WTC11 (cell line): ENCODE results near the gene LDLRAD3. TPM values are rescaled to one million over a fixed set of nuclear protein-coding genes. Genes with fewer than 3 reads are reported as not detected.

Experiments used
- ATAC-seq: fragments of 200-7000 bp; cut with Tn5 transposase; 2 replicates; pipeline ENCODE4 v1.10.0; 2021; ENCODE audit warnings: mild to moderate bottlenecking, moderate library complexity
- CTCF ChIA-PET: fragments of 300-600 bp; sonication (Branson Sonifier 250); formaldehyde crosslinking; loops from one replicate; lab custom pipeline; 2021; ENCODE audit warnings: antibody characterized with exemption; lab: Charles Lee
- POLR2A ChIA-PET: fragments of 350-600 bp; sonication (Branson Sonifier 250); formaldehyde crosslinking; loops from one replicate; lab custom pipeline; 2021; ENCODE audit warnings: antibody characterized with exemption; lab: Charles Lee
- DNase-seq: peaks from one replicate; pipeline ENCODE4 v3.0.0; 2021; ENCODE audit warnings: low spot score
- H3K27ac Mint-ChIP-seq: 2 replicates; pipeline ENCODE4 v1.8.0; 2021; ENCODE audit warnings: mixed read lengths
- H3K27me3 Mint-ChIP-seq: 2 replicates; pipeline ENCODE4 v1.8.0; 2021; ENCODE audit warnings: low read depth, mild to moderate bottlenecking, moderate library complexity, mixed read lengths
- H3K36me3 Mint-ChIP-seq: 2 replicates; pipeline ENCODE4 v1.8.0; 2021; ENCODE audit warnings: mixed read lengths
- H3K4me1 Mint-ChIP-seq: 2 replicates; pipeline ENCODE4 v1.8.0; 2022; ENCODE audit warnings: mixed read lengths
- H3K4me3 Mint-ChIP-seq: 2 replicates; pipeline ENCODE4 v1.8.0; 2021; ENCODE audit warnings: mild to moderate bottlenecking, moderate library complexity, mixed read lengths
- H3K9me3 Mint-ChIP-seq: 2 replicates; pipeline ENCODE4 v1.8.0; 2021; ENCODE audit warnings: mixed read lengths
- CDX4 ChIP-seq: fragments of 250-450 bp; sonication (Bioruptor Pico); IDR thresholded peaks from 2 replicates; pipeline ENCODE4 v1.9.0; 2021; ENCODE audit warnings: moderate library complexity, mild to moderate bottlenecking, inconsistent platforms, borderline replicate concordance
- ELF4 ChIP-seq: sonication (generic); formaldehyde crosslinking; IDR thresholded peaks from 2 replicates; pipeline ENCODE4 v1.8.1; 2022; ENCODE audit warnings: low read depth, mild to moderate bottlenecking, moderate library complexity, missing genetic modification reagents
- ESRRA ChIP-seq: sonication (generic); formaldehyde crosslinking; IDR thresholded peaks from 2 replicates; pipeline ENCODE4 v1.8.1; 2022; ENCODE audit warnings: mild to moderate bottlenecking, missing genetic modification reagents, borderline replicate concordance
- ETV6 ChIP-seq: sonication (generic); formaldehyde crosslinking; IDR thresholded peaks from 2 replicates; pipeline ENCODE4 v1.8.1; 2022; ENCODE audit warnings: mild to moderate bottlenecking, missing genetic modification reagents
- FOXP1 ChIP-seq: sonication (generic); formaldehyde crosslinking; IDR thresholded peaks from 2 replicates; pipeline ENCODE4 v1.8.0; 2022; ENCODE audit warnings: missing genetic modification reagents, mild to moderate bottlenecking, moderate library complexity, borderline replicate concordance
- GTF2I ChIP-seq: fragments of 250-450 bp; sonication (Bioruptor Pico); conservative IDR thresholded peaks from 2 replicates; pipeline ENCODE4 v1.4.0; 2021; ENCODE audit warnings: mild to moderate bottlenecking
- IRF1 ChIP-seq: sonication (generic); formaldehyde crosslinking; IDR thresholded peaks from 2 replicates; pipeline ENCODE4 v1.8.0; 2023; ENCODE audit warnings: missing genetic modification reagents
- IRF2 ChIP-seq: sonication (generic); formaldehyde crosslinking; IDR thresholded peaks from 2 replicates; pipeline ENCODE4 v1.8.0; 2022; ENCODE audit warnings: low read depth, missing genetic modification reagents, borderline replicate concordance
- JUN ChIP-seq: sonication (generic); formaldehyde crosslinking; IDR thresholded peaks from 2 replicates; pipeline ENCODE4 v1.8.0; 2023; ENCODE audit warnings: mild to moderate bottlenecking, missing genetic modification reagents
- NR2C2 ChIP-seq: sonication (generic); formaldehyde crosslinking; IDR thresholded peaks from 2 replicates; pipeline ENCODE4 v1.8.0; 2022; ENCODE audit warnings: mild to moderate bottlenecking, missing genetic modification reagents
- PREB ChIP-seq: sonication (generic); formaldehyde crosslinking; IDR thresholded peaks from 2 replicates; pipeline ENCODE4 v1.8.1; 2022; ENCODE audit warnings: mild to moderate bottlenecking, missing genetic modification reagents, moderate library complexity, borderline replicate concordance
- RORB ChIP-seq: fragments of 250-450 bp; sonication (Bioruptor Pico); IDR thresholded peaks from 2 replicates; pipeline ENCODE4 v1.9.0; 2021; ENCODE audit warnings: mild to moderate bottlenecking
- SMAD4 ChIP-seq: sonication (generic); formaldehyde crosslinking; IDR thresholded peaks from 2 replicates; pipeline ENCODE4 v1.8.0; 2022; ENCODE audit warnings: mild to moderate bottlenecking, missing genetic modification reagents
- STAT6 ChIP-seq: sonication (generic); formaldehyde crosslinking; conservative IDR thresholded peaks from 2 replicates; pipeline ENCODE4 v1.8.1; 2023; ENCODE audit warnings: mild to moderate bottlenecking, low read depth, missing genetic modification reagents, moderate library complexity
- USF2 ChIP-seq: sonication (generic); formaldehyde crosslinking; IDR thresholded peaks from 2 replicates; pipeline ENCODE4 v1.8.1; 2023; ENCODE audit warnings: mild to moderate bottlenecking, missing genetic modification reagents, moderate library complexity
- ZNF219 ChIP-seq: sonication (generic); formaldehyde crosslinking; IDR thresholded peaks from 2 replicates; pipeline ENCODE4 v1.8.0; 2023; ENCODE audit warnings: missing genetic modification reagents, mild to moderate bottlenecking, borderline replicate concordance
- ZNF263 ChIP-seq: sonication (generic); formaldehyde crosslinking; IDR thresholded peaks from 2 replicates; pipeline ENCODE4 v1.8.1; 2022; ENCODE audit warnings: low read depth, mild to moderate bottlenecking, moderate library complexity, missing genetic modification reagents
- ZNF671 ChIP-seq: fragments of 250-450 bp; sonication (Bioruptor Pico); IDR thresholded peaks from 2 replicates; pipeline ENCODE4 v1.8.0; 2021; ENCODE audit warnings: mild to moderate bottlenecking
- total RNA-seq: library from RNA; stranded (reverse); gene quantifications from 3 replicates; pipeline ENCODE4 v1.2.3, GENCODE V29; 2021
- TF ChIP-seq, protein P1 (sequence below): fragments of 250-450 bp; sonication (Bioruptor Pico); IDR thresholded peaks from 2 replicates; pipeline ENCODE4 v1.9.0; 2021; ENCODE audit warnings: mild to moderate bottlenecking
- TF ChIP-seq, protein P2 (sequence below): sonication (generic); formaldehyde crosslinking; IDR thresholded peaks from 2 replicates; pipeline ENCODE4 v1.8.0; 2022; ENCODE audit warnings: mild to moderate bottlenecking, missing genetic modification reagents
- TF ChIP-seq, protein P3 (sequence below): fragments of 250-450 bp; sonication (Bioruptor Pico); IDR thresholded peaks from 2 replicates; pipeline ENCODE4 v2.1.2; 2022; ENCODE audit warnings: mild to moderate bottlenecking, moderate library complexity

The LDLRAD3 gene
- total RNA-seq, 1 experiment from 2014 or later = 14.5 TPM

DNA sequence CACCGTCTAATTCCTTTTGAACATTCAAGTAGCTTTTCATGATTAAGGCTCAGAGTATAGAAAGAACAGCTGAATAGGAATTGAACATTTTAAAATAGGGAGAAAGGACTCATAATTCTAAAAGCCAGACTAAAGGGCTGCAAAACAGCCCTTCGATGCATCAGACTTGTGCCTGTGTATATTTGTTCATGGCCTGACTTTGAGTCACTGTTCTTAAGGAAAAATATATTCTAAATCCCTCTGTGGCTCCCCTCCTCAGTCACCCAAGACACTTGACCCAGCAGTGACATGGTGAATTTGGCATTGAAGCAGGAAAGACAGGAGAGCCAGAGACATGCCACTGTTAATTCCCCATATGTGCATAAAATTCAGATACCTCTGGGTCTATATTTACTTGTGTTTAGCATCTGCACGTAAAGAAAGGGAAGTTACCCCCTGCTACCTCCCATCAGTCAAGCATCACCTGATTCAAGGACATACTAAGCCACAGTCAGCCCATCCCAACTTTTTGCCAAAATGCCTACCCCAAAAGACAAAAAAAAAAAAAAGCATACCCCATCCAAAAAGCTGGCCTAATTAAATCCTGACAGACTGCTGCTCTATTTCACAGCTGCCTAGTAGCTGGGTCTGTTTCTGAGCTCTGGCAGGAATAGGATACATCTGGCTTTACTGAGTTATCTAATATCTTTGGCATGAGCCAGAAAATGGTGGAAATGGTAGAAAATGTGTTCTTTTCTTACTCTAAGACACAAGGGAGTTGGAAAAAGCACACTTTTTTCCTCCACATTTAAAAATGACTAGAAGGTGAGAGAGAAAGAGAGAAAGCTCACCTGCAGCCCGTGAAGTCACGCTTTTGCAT lies 251.9 kb downstream of the LDLRAD3 start:
- H3K4me3 Mint-ChIP-seq = no peak overlapping the region
- ChIA-PET POLR2A (interaction anchor here (0.6 kb wide), 1 partner anchor 33 kb away, joined by 3 read pairs; no protein-coding TSS in a partner anchor), CTCF (interaction anchor here (0.6 to 1.9 kb wide), 9 partner anchors 17 to 374 kb away, joined by 3 to 18 read pairs (median 3); no protein-coding TSS in a partner anchor)
- H3K4me1 Mint-ChIP-seq = peaks cover 24% of the 10 kb centered on the region
- H3K27ac Mint-ChIP-seq = no peak overlapping the region
- H3K36me3 Mint-ChIP-seq = peaks cover 7% of the 10 kb centered on the region
- no peaks in the 10 kb centered on the region for H3K27me3 Mint-ChIP-seq
- no peaks in the 10 kb centered on the region for H3K9me3 Mint-ChIP-seq
- ATAC-seq (0 out of 2 replicates have a peak, but pooled peaks have one; percentile 16), DNase-seq (no peak)
- TF ChIP-seq ZNF671 (CRISPR knock-in tag) = no peak
- TF ChIP-seq CDX4 (CRISPR knock-in tag) = no peak
- TF ChIP-seq ETV6 (CRISPR knock-in tag) = no peak
- no peak for TF ChIP-seq PREB
- TF ChIP-seq IRF2 (CRISPR knock-in tag) = no peak
- no peak for TF ChIP-seq USF2 (CRISPR knock-in tag)
- TF ChIP-seq NR2C2 (CRISPR knock-in tag) = no peak
- no peak for TF ChIP-seq JUN (CRISPR knock-in tag)
- no peak for TF ChIP-seq ZNF263 (CRISPR knock-in tag)
- no peak for TF ChIP-seq RORB (CRISPR knock-in tag)
- no peak for TF ChIP-seq ESRRA
- TF ChIP-seq, protein P1, sequence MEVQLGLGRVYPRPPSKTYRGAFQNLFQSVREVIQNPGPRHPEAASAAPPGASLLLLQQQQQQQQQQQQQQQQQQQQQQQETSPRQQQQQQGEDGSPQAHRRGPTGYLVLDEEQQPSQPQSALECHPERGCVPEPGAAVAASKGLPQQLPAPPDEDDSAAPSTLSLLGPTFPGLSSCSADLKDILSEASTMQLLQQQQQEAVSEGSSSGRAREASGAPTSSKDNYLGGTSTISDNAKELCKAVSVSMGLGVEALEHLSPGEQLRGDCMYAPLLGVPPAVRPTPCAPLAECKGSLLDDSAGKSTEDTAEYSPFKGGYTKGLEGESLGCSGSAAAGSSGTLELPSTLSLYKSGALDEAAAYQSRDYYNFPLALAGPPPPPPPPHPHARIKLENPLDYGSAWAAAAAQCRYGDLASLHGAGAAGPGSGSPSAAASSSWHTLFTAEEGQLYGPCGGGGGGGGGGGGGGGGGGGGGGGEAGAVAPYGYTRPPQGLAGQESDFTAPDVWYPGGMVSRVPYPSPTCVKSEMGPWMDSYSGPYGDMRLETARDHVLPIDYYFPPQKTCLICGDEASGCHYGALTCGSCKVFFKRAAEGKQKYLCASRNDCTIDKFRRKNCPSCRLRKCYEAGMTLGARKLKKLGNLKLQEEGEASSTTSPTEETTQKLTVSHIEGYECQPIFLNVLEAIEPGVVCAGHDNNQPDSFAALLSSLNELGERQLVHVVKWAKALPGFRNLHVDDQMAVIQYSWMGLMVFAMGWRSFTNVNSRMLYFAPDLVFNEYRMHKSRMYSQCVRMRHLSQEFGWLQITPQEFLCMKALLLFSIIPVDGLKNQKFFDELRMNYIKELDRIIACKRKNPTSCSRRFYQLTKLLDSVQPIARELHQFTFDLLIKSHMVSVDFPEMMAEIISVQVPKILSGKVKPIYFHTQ (CRISPR knock-in tag) = no peak
- TF ChIP-seq, protein P2, sequence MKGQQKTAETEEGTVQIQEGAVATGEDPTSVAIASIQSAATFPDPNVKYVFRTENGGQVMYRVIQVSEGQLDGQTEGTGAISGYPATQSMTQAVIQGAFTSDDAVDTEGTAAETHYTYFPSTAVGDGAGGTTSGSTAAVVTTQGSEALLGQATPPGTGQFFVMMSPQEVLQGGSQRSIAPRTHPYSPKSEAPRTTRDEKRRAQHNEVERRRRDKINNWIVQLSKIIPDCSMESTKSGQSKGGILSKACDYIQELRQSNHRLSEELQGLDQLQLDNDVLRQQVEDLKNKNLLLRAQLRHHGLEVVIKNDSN (CRISPR knock-in tag) = no peak
- TF ChIP-seq, protein P3, sequence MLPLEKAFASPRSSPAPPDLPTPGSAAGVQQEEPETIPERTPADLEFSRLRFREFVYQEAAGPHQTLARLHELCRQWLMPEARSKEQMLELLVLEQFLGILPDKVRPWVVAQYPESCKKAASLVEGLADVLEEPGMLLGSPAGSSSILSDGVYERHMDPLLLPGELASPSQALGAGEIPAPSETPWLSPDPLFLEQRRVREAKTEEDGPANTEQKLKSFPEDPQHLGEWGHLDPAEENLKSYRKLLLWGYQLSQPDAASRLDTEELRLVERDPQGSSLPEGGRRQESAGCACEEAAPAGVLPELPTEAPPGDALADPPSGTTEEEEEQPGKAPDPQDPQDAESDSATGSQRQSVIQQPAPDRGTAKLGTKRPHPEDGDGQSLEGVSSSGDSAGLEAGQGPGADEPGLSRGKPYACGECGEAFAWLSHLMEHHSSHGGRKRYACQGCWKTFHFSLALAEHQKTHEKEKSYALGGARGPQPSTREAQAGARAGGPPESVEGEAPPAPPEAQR (CRISPR knock-in tag) = no peak
- no peak for TF ChIP-seq ZNF219
- TF ChIP-seq, all 79 proteins: peak for 0

- 0 out of 2 replicates have a peak, but pooled peaks have one; percentile 22 for ATAC-seq
- no peak for DNase-seq
- CTCF ChIA-PET = interaction anchor here (0.6 to 1.9 kb wide), 9 partner anchors 16 to 375 kb away, joined by 3 to 18 read pairs (median 3); no protein-coding TSS in a partner anchor
These were observed 252.6 kb downstream of the LDLRAD3 start for GRCh38 chr11:36196411-36196998.

More at GRCh38 chr11:36196411-36196998, 252.6 kb downstream of the LDLRAD3 start:
- H3K4me1 Mint-ChIP-seq = peaks cover 24% of the 10 kb centered on the region
- no peaks in the 10 kb centered on the region for H3K27me3 Mint-ChIP-seq
- no peaks in the 10 kb centered on the region for H3K9me3 Mint-ChIP-seq
- no peak overlapping the region for H3K4me3 Mint-ChIP-seq
- peaks cover 7% of the 10 kb centered on the region for H3K36me3 Mint-ChIP-seq
- no peak overlapping the region for H3K27ac Mint-ChIP-seq
- POLR2A ChIA-PET = interaction anchor here (0.6 kb wide), 1 partner anchor 34 kb away, joined by 3 read pairs; no protein-coding TSS in a partner anchor
- TF ChIP-seq SMAD4 (no peak), IRF1 (no peak), STAT6 (no peak), FOXP1 (no peak), JUN (CRISPR knock-in tag) (no peak), ELF4 (CRISPR knock-in tag) (no peak), GTF2I (no peak)
